Endothelial cell of umbilical vein (primary cell): ENCODE data around the gene ARPC5L.

ENCODE experiments used
- FOS ChIP-seq: IDR thresholded peaks from 2 replicates; pipeline ENCODE4 v1.6.1; 2011; ENCODE audit warnings: mild to moderate bottlenecking, low read length, moderate library complexity, borderline replicate concordance; ENCODE audit not compliant: insufficient read depth
- JUN ChIP-seq: IDR thresholded peaks from 2 replicates; pipeline ENCODE4 v1.6.1; 2011; ENCODE audit warnings: borderline replicate concordance, low read depth; ENCODE audit not compliant: insufficient read length, insufficient read depth
- POLR2AphosphoS5 ChIP-seq: IDR thresholded peaks from 2 replicates; pipeline ENCODE4 v1.6.1; 2012; ENCODE audit warnings: low read depth, mild to moderate bottlenecking, control low read depth, low read length, moderate library complexity; ENCODE audit not compliant: insufficient read depth
- TF ChIP-seq, protein P1 (sequence below), 2 donors: IDR thresholded peaks; 1 replicate in 1 of 2; 2 replicates in 1 of 2; pipeline ENCODE4 v1.5.1; 2011; ENCODE audit warnings: low read length in 2 of 2, mild to moderate bottlenecking in 2 of 2, moderate library complexity in 2 of 2, control low read depth in 1 of 2, inconsistent platforms in 1 of 2, low read depth in 1 of 2; ENCODE audit not compliant: insufficient read depth in 1 of 2; ENCODE audit errors: extremely low read depth in 1 of 2

DNA sequence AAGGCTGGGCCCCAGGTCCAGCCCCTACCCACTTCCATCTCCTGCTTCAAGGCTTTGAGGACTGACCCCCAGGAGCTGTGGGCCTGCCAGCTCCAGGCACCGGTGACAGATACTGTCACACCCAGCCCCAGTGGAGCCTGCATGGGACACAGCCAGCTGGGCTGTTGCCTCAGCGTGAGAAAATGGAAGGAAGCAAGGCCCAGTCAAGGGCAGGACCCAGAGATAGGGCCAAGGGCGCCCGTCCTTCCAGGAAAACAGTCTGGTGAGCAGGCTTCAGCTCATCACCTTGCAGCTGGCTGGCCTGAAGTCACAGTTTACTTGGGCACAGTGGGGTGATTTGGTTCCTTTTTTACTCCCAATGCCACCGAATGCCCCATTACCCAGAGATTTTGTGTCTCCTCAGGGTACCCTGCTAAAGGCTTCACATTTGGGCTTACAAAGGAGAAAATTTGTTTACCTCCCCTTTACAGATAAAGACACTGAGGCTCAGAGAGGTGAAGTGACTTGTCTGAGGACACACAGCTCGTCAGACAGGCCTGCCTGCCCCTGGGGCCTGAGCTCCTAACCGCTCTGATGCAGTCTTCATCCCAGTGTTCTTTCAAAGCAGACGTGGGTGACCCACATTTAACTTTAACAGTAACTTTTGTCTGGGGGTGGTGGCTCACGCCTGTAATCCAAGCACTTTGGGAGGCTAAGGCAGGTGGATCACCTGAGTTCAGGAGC lies 30.1 kb upstream of the ARPC5L start:
- TF ChIP-seq, protein P1, sequence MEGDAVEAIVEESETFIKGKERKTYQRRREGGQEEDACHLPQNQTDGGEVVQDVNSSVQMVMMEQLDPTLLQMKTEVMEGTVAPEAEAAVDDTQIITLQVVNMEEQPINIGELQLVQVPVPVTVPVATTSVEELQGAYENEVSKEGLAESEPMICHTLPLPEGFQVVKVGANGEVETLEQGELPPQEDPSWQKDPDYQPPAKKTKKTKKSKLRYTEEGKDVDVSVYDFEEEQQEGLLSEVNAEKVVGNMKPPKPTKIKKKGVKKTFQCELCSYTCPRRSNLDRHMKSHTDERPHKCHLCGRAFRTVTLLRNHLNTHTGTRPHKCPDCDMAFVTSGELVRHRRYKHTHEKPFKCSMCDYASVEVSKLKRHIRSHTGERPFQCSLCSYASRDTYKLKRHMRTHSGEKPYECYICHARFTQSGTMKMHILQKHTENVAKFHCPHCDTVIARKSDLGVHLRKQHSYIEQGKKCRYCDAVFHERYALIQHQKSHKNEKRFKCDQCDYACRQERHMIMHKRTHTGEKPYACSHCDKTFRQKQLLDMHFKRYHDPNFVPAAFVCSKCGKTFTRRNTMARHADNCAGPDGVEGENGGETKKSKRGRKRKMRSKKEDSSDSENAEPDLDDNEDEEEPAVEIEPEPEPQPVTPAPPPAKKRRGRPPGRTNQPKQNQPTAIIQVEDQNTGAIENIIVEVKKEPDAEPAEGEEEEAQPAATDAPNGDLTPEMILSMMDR (IDR thresholded peaks at IDR 0.05; ENCODE audit: extremely low read depth in 1 of 2, insufficient read depth in 1 of 2, low read depth in 1 of 2, low read length in 2 of 2), result no peak
- TF ChIP-seq FOS, result no peak
- TF ChIP-seq JUN, result no peak
- no peak for TF ChIP-seq POLR2AphosphoS5
